Measurements from ENCODE around the gene ABL2. TPM values are rescaled to one million over a fixed set of nuclear protein-coding genes. Genes with fewer than 3 reads are reported as not detected.

Gene ABL2
- total and polyA plus RNA-seq, 2 donors (not counting 3 experiments of a cell fraction or from before 2014, with no cell fraction given) = 41.8 to 158 TPM

DNA sequence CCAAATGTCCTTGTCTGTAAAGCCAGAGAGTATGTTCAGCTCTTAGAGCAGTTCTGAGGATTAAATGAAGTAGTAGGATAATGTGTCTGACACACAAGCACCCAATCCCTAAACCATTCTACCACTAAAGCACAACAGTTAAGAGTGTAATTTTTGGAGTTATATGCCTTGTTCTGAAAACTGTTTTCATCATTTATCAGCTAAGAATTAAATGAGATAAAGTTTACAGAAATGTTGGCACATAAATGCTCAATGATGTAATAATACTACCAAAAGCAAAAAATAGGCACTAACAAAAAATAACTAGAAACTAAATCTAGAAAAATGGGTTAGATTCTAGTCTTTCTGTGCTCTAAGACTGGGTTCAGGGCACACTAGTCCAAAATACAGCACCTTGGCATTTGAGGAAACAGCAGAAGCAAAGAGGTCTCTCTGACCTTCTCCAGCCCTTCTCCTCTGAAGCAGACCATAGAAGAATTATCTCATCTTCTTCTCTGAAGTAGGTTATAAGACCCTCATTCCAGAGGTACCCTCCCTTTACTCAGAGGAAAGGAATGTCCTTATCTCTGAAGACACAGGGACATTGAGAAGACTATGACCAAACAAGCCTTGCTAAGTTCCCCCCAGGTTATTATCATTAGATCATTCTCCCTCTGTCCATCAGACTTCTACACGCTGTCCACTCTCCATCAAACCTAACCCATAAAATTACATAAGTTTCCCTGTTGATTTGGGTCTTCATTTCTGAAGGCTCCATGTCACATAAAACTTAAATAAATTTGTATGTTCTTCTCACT, 20.6 kb downstream of the ABL2 start:
- H3K9me3 ChIP-seq (replicated peaks; ENCODE audit: control insufficient read depth, insufficient read depth, low read length) = no peaks in the 10 kb centered on the region
- H3K4me1 ChIP-seq (ENCODE audit: control insufficient read depth, extremely low read depth, insufficient read depth, low read length) = no peaks in the 10 kb centered on the region
- no peak for DNase-seq (ENCODE audit: low read depth, low spot score)
- POLR2A ChIA-PET = no interaction called here
- no peaks in the 10 kb centered on the region for H3K27me3 ChIP-seq (ENCODE audit: control insufficient read depth in 2 of 2, insufficient read depth in 2 of 2, low read length in 2 of 2)
- H3K9ac ChIP-seq (replicated peaks; ENCODE audit: extremely low read depth, insufficient read depth, low read length) = no peak overlapping the region
- no TSS peak for BruUV-seq (replicated peaks)
- no peak overlapping the region for H3K4me3 ChIP-seq (replicated peaks in 1 of 3; ENCODE audit: insufficient read depth in 1 of 3, low read depth in 1 of 3, low read length in 3 of 3)
- intact Hi-C loops (cut with micrococcal nuclease) = no loop called here
- no peak overlapping the region for H2AFZ ChIP-seq (ENCODE audit: low read depth, low read length)
- H4K20me1 ChIP-seq (replicated peaks; ENCODE audit: control insufficient read depth, extremely low read depth, insufficient read depth, low read length) = peaks cover 2% of the 10 kb centered on the region
- H3K36me3 ChIP-seq (ENCODE audit: control insufficient read depth in 2 of 2, extremely low read depth in 1 of 2, insufficient read depth in 2 of 2, low read length in 2 of 2) = no peaks in the 10 kb centered on the region
- FAIRE-seq = no peak
- no peaks in the 10 kb centered on the region for H3K9me1 ChIP-seq (replicated peaks; ENCODE audit: control insufficient read depth, extremely low read depth, insufficient read depth, low read length)
- H3K4me2 ChIP-seq (ENCODE audit: insufficient read depth, low read length) = no peak overlapping the region
- H3K27ac ChIP-seq (ENCODE audit: insufficient read depth, low read depth, low read length) = no peak overlapping the region
- TF ChIP-seq POLR2AphosphoS5 (IDR thresholded peaks at IDR 0.05; ENCODE audit: insufficient read depth, low read depth, low read length) (no peak), GATA2 (IDR thresholded peaks at IDR 0.05; ENCODE audit: insufficient read depth, insufficient read length, low read depth, low read length) (no peak), MYC (IDR thresholded peaks at IDR 0.05; ENCODE audit: low read depth, low read length) (no peak), POLR2A (IDR thresholded peaks at IDR 0.05; ENCODE audit: low read depth, low read length) (no peak), CTCF (IDR thresholded peaks at IDR 0.05; ENCODE audit: extremely low read depth in 1 of 2, insufficient read depth in 1 of 2, low read depth in 1 of 2, low read length in 2 of 2) (no peak), FOS (IDR thresholded peaks at IDR 0.05; ENCODE audit: borderline replicate concordance, insufficient read depth, low read length) (no peak), JUN (IDR thresholded peaks at IDR 0.05; ENCODE audit: borderline replicate concordance, insufficient read depth, insufficient read length, low read depth) (no peak), EZH2 (IDR thresholded peaks at IDR 0.05; ENCODE audit: borderline replicate concordance, low read depth, low read length, severe bottlenecking) (no peak)
- TF ChIP-seq, protein P1, sequence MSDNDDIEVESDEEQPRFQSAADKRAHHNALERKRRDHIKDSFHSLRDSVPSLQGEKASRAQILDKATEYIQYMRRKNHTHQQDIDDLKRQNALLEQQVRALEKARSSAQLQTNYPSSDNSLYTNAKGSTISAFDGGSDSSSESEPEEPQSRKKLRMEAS (IDR thresholded peaks at IDR 0.05; ENCODE audit: insufficient read depth, insufficient read length) = no peak
- H3K79me2 ChIP-seq (ENCODE audit: control insufficient read depth, insufficient read depth, low read length) = peaks cover 62% of the 10 kb centered on the region
- dilution Hi-C loops (cut with MboI; ENCODE audit: extremely low pct_ligation_motif_present, low sequenced_read_pairs) = no loop called here
- CTCF ChIA-PET = interaction anchor here (0.9 to 1.3 kb wide), 4 partner anchors 10 to 126 kb away, joined by 3 read pairs; no protein-coding TSS in a partner anchor

Measured in endothelial cell of umbilical vein (primary cell).